HEK293T (cell line): ENCODE data around the gene PRSS50.

Experiments
- ARNT ChIP-seq: fragments of 450-650 bp; IDR thresholded peaks from 2 replicates; pipeline ENCODE4 v1.6.1; 2017; ENCODE audit warnings: mild to moderate bottlenecking
- BHLHE40 ChIP-seq: fragments of 450-650 bp; IDR thresholded peaks from 2 replicates; pipeline ENCODE4 v1.6.1; 2016; ENCODE audit warnings: mild to moderate bottlenecking, moderate library complexity, borderline replicate concordance
- CTBP1 ChIP-seq: fragments of 450-650 bp; IDR thresholded peaks from 2 replicates; pipeline ENCODE4 v1.6.1; 2016; ENCODE audit warnings: borderline replicate concordance
- FOXA1 ChIP-seq: fragments of 450-650 bp; IDR thresholded peaks from 2 replicates; pipeline ENCODE4 v1.6.1; 2016; ENCODE audit warnings: mild to moderate bottlenecking
- FOXK2 ChIP-seq: fragments of 450-650 bp; IDR thresholded peaks from 2 replicates; pipeline ENCODE4 v1.6.1; 2016; ENCODE audit warnings: mild to moderate bottlenecking
- HDGF ChIP-seq: fragments of 450-650 bp; IDR thresholded peaks from 2 replicates; pipeline ENCODE4 v1.6.1; 2017; ENCODE audit warnings: antibody characterized with exemption, borderline replicate concordance
- L3MBTL2 ChIP-seq: fragments of 450-650 bp; conservative IDR thresholded peaks from 2 replicates; pipeline ENCODE4 v1.6.1; 2016; ENCODE audit warnings: mild to moderate bottlenecking
- NFRKB ChIP-seq: fragments of 450-650 bp; IDR thresholded peaks from 2 replicates; pipeline ENCODE4 v1.6.1; 2016; ENCODE audit warnings: mild to moderate bottlenecking, moderate library complexity
- SP1 ChIP-seq: fragments of 450-650 bp; IDR thresholded peaks from 2 replicates; pipeline ENCODE4 v1.6.1; 2017
- SUZ12 ChIP-seq: fragments of 450-650 bp; IDR thresholded peaks from 2 replicates; pipeline ENCODE4 v1.6.1; 2016; ENCODE audit warnings: mild to moderate bottlenecking
- TARDBP ChIP-seq: fragments of 450-650 bp; IDR thresholded peaks from 2 replicates; pipeline ENCODE4 v1.6.1; 2016
- ZNF384 ChIP-seq: fragments of 450-650 bp; IDR thresholded peaks from 2 replicates; pipeline ENCODE4 v1.6.1; 2016
- TF ChIP-seq, protein P1 (sequence below): fragments of 450-650 bp; IDR thresholded peaks from 2 replicates; pipeline ENCODE4 v1.6.1; 2016

DNA sequence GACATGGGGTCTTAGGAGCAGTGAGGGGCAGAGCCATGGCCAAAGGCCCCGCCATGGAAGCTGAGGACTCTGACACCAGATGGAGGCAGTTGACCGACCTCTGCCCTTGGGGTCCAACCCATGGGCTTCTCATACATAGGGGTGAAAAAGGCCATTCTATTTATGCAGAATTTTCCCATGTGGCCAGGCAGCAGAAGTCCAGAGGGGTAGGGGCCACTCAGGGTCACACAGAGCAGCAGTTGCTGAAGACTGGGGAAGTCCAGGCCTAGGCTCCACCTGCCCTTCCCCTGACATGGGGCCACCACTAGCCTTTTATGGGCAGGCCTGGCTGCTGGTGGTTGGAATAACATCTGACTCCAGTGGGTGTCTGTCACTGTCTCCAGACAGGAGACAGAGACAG is 6.4 kb downstream of the PRSS50 start:
- TF ChIP-seq BHLHE40 = no peak
- TF ChIP-seq CTBP1 = no peak
- no peak for TF ChIP-seq FOXK2
- no peak for TF ChIP-seq SP1
- no peak for TF ChIP-seq FOXA1
- no peak for TF ChIP-seq SUZ12
- TF ChIP-seq NFRKB = no peak
- no peak for TF ChIP-seq TARDBP
- no peak for TF ChIP-seq L3MBTL2
- TF ChIP-seq ZNF384 = no peak
- TF ChIP-seq, protein P1, sequence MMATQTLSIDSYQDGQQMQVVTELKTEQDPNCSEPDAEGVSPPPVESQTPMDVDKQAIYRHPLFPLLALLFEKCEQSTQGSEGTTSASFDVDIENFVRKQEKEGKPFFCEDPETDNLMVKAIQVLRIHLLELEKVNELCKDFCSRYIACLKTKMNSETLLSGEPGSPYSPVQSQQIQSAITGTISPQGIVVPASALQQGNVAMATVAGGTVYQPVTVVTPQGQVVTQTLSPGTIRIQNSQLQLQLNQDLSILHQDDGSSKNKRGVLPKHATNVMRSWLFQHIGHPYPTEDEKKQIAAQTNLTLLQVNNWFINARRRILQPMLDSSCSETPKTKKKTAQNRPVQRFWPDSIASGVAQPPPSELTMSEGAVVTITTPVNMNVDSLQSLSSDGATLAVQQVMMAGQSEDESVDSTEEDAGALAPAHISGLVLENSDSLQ = no peak
- no peak for TF ChIP-seq HDGF
- TF ChIP-seq ARNT = no peak
